ENCODE results near the gene RDH14.

RDH14 gene

DNA sequence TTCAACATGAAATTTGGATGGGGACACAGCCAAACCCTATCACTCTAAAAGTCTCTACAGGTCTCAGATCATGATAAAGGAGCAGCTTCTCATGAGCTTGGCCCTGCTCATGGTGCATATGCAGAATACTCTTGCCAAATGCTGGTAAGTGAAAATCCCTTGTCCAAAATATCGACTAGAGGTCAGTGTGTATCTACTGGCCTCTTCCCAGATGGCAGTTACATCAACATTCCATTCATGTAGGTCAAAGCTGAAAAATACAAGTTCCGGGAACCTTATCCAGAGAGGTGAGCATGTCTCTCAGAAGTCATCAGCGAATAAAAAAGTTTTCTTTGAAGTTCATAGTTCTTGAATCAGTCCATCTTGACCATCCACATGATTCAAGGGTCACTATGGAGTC is 36.5 kb upstream of the RDH14 start:
- Histone ChIP-seq H3K27ac (no peak overlapping the region), H3K27me3 (no peaks in the 10 kb centered on the region), H3K9me3 (no peaks in the 10 kb centered on the region), H3K4me1 (peaks cover 0 to 16% (median 11%) of the 10 kb centered on the region in 4 donors), H3K4me3 (no peak overlapping the region), H3K36me3 (no peaks in the 10 kb centered on the region)
- TF ChIP-seq CTCF (IDR thresholded peaks at IDR 0.05): no peak
- no peak for DNase-seq
- intact Hi-C loops (cut with DNase I; ENCODE audit: low total_unique reads): no loop called here

- Histone ChIP-seq H3K4me3 (no peak overlapping the region), H3K27ac (no peak overlapping the region), H3K4me1 (peaks cover 0 to under 1% (median under 1%) of the 10 kb centered on the region in 4 donors), H3K36me3 (no peaks in the 10 kb centered on the region), H3K9me3 (no peaks in the 10 kb centered on the region), H3K27me3 (no peaks in the 10 kb centered on the region)
- no peak for DNase-seq
- no peak for TF ChIP-seq CTCF (IDR thresholded peaks at IDR 0.05)
- intact Hi-C loops (cut with DNase I; ENCODE audit: low total_unique reads): no loop called here
These were observed 33.0 kb upstream of the RDH14 start for GRCh38 chr2:18593496-18593895.

DNA sequence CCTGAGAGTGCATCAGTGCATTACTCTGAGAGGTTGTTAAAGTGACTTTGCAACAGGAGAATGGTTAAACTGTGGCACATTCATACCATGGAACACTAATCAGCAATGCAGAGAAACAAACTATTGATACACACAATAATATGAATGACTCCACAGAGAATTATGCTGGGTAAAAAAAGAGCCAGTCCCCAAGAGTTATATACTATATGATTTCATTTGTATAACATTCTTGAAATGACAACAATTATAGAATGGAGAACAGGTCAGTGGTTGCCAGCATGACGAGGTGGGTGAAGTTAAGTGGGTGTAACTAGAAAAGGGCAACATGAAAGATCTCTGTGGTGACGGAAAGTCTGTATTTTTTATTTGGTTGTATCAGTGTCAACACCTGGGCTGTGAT is 31.9 kb upstream of the RDH14 start:
- Histone ChIP-seq H3K9me3 (no peaks in the 10 kb centered on the region), H3K4me1 (no peaks in the 10 kb centered on the region), H3K27me3 (no peaks in the 10 kb centered on the region), H3K36me3 (no peaks in the 10 kb centered on the region), H3K27ac (no peak overlapping the region), H3K4me3 (no peak overlapping the region)
- no peak for DNase-seq
- TF ChIP-seq CTCF (IDR thresholded peaks at IDR 0.05): no peak
- intact Hi-C loops (cut with DNase I; ENCODE audit: low total_unique reads): no loop called here

GRCh38 chr2:18589354-18589753 is 28.9 kb upstream of the RDH14 start, which contains the start of gene NT5C1B:
TSS of gene NT5C1B (minus strand) at chr2:18589569. CDS start at chr2:18589468, 101 bp downstream.
- DNase-seq: no peak
- H3K9me3 ChIP-seq: no peaks in the 10 kb centered on the region
- TF ChIP-seq CTCF (IDR thresholded peaks at IDR 0.05): no peak
- no peak within 1 kb of the TSS for H3K4me3 ChIP-seq
- no peaks in the 10 kb centered on the region for H3K27me3 ChIP-seq
- no peaks in the 10 kb centered on the region for H3K4me1 ChIP-seq
- H3K27ac ChIP-seq: no peak within 1 kb of the TSS
- no peaks in the 10 kb centered on the region for H3K36me3 ChIP-seq
- intact Hi-C loops (cut with DNase I; ENCODE audit: low total_unique reads): no loop called here

DNA sequence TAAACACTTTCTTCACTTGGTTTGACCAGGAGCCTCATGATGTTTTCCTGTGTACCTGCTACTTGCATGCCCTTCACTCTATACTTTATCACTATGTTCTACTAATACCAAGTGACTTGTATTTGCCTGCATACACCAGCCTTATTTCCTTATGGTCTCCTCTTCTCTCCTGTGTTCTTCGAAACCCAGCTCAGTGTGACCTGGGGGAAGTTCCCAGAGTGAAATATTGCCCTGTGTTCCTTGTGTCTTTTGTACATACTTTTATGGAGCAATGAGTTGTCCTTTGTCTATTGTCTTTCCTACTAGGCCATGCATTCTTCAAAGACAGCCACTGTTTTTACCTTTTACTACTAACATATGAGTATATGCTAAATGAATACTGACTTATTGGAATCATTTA is 28.3 kb upstream of the RDH14 start:
- no peaks in the 10 kb centered on the region for H3K4me1 ChIP-seq
- TF ChIP-seq CTCF (IDR thresholded peaks at IDR 0.05): no peak
- no peak overlapping the region for H3K27ac ChIP-seq
- no peaks in the 10 kb centered on the region for H3K9me3 ChIP-seq
- H3K27me3 ChIP-seq: no peaks in the 10 kb centered on the region
- intact Hi-C loops (cut with DNase I; ENCODE audit: low total_unique reads): no loop called here
- H3K4me3 ChIP-seq: no peak overlapping the region
- no peaks in the 10 kb centered on the region for H3K36me3 ChIP-seq
- no peak for DNase-seq

DNA sequence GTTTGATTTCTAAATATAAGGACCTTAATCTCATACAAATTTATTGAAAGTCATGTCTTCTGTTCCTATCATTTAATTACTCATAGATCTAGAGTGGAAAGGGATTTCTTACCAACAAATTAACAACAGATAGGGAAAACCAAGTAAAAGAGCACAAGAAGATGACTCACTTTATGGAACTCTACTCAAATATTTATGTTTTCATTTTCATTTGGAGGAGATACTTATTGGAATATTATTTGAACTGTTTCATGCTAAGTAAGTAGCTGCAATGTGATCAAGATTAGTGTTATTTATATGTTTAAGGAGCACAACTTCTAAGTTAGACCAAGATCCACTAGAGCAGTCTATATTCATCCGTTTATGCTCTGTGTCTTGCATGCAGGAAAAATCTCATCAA is 27.6 kb upstream of the RDH14 start:
- Histone ChIP-seq H3K27ac (no peak overlapping the region), H3K4me1 (no peaks in the 10 kb centered on the region), H3K36me3 (no peaks in the 10 kb centered on the region), H3K4me3 (no peak overlapping the region), H3K27me3 (no peaks in the 10 kb centered on the region), H3K9me3 (no peaks in the 10 kb centered on the region)
- no peak for DNase-seq
- intact Hi-C loops (cut with DNase I; ENCODE audit: low total_unique reads): no loop called here
- no peak for TF ChIP-seq CTCF (IDR thresholded peaks at IDR 0.05)

Measured in tibial artery (tissue), 4 donors.